Epithelial cell of proximal tubule (primary cell): ENCODE measurements around the gene THAP7. TPM values are rescaled to one million over a fixed set of nuclear protein-coding genes. Genes with fewer than 3 reads are reported as not detected.
"Not testable (repeated sequence)": the region's sequence is repeated elsewhere in the genome, so short reads cannot be mapped to it uniquely, and the experiment has no call there.

ENCODE experiments used
- DNase-seq: peaks from one replicate; pipeline ENCODE4 v3.0.0-alpha.2; 2011; ENCODE audit warnings: low read depth
- H3K4me3 ChIP-seq: 2 replicates; pipeline ENCODE4 v1.5.1; 2011; ENCODE audit warnings: low read depth, mild to moderate bottlenecking, low read length
- total RNA-seq: library from RNA; depleted of rRNA; stranded (reverse); fragments of >200 nt; gene quantifications from 2 replicates; pipeline ENCODE4 v1.2.3, GENCODE V29; 2015
- TF ChIP-seq, protein P1 (sequence below): conservative IDR thresholded peaks from 2 replicates; pipeline ENCODE4 v1.5.1; 2012; ENCODE audit warnings: low read depth, mild to moderate bottlenecking, low read length

The THAP7 gene
- total RNA-seq, 1 donor from 2014 or later: 24.6 TPM

GRCh38 chr22:20974336-20974955 is 27.5 kb downstream of the THAP7 start:
- no peak for DNase-seq
- no peak overlapping the region for H3K4me3 ChIP-seq
- TF ChIP-seq, protein P1, sequence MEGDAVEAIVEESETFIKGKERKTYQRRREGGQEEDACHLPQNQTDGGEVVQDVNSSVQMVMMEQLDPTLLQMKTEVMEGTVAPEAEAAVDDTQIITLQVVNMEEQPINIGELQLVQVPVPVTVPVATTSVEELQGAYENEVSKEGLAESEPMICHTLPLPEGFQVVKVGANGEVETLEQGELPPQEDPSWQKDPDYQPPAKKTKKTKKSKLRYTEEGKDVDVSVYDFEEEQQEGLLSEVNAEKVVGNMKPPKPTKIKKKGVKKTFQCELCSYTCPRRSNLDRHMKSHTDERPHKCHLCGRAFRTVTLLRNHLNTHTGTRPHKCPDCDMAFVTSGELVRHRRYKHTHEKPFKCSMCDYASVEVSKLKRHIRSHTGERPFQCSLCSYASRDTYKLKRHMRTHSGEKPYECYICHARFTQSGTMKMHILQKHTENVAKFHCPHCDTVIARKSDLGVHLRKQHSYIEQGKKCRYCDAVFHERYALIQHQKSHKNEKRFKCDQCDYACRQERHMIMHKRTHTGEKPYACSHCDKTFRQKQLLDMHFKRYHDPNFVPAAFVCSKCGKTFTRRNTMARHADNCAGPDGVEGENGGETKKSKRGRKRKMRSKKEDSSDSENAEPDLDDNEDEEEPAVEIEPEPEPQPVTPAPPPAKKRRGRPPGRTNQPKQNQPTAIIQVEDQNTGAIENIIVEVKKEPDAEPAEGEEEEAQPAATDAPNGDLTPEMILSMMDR: no peak

GRCh38 chr22:20973634-20974286 is 28.2 kb downstream of the THAP7 start:
- TF ChIP-seq, protein P1: no peak
- DNase-seq: no peak
- H3K4me3 ChIP-seq: no peak overlapping the region

DNA sequence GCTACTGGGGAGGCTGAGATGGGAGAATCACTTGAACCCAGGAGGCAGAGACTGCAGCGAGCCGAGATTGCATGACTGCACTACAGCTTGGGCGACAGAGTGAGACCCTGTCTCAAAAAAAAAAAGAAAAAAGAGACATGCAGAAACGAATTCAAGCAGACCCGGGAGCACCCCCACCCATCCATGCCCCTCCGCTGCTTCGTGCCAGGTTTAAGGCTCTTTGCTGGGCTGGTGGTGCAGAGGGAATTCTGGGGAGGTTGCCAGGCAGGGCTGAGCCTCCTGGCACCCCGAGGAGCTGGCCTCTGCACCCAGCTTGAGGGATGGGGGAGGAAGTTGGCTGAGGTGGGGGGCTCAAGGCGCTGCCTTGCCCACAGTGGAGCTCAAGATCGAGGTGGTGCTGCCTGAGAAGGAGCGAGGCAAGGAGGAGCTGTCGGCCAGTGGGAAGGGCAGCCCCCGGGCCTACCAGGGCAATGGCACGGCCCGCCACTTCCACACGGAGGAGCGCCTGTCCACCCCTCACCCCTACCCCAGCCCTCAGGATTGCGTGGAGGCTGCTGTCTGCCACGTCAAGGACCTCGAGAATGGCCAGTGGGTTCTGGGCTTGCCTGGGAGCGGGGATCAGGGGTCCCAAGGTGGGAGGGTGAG is 28.9 kb downstream of the THAP7 start:
- TF ChIP-seq, protein P1: no peak
- no peak overlapping the region for H3K4me3 ChIP-seq
- no peak for DNase-seq

GRCh38 chr22:20972014-20972694 is 29.8 kb downstream of the THAP7 start:
- not testable (repeated sequence) for H3K4me3 ChIP-seq, DNase-seq

- DNase-seq: no peak
- TF ChIP-seq, protein P1: no peak
- no peak overlapping the region for H3K4me3 ChIP-seq
Observed at GRCh38 chr22:20970939-20971657, 30.8 kb downstream of the THAP7 start.

GRCh38 chr22:20968281-20968977 is 33.5 kb downstream of the THAP7 start:
- TF ChIP-seq, protein P1: no peak
- DNase-seq: no peak
- H3K4me3 ChIP-seq: no peak overlapping the region
